Activated naive CD8-positive, alpha-beta T cell treated with anti-CD3 and anti-CD28 coated beads for 36 hours (primary cell): ENCODE measurements around the gene PMFBP1. TPM values are rescaled to one million over a fixed set of nuclear protein-coding genes. Genes with fewer than 3 reads are reported as not detected.
"Not testable (repeated sequence)": the region's sequence is repeated elsewhere in the genome, so short reads cannot be mapped to it uniquely, and the experiment has no call there.

ENCODE experiments used
- DNase-seq: peaks from one replicate; pipeline ENCODE4 v3.0.0; 2021
- H3K27ac Mint-ChIP-seq: one replicate; pipeline ENCODE4 v1.8.0; 2022; ENCODE audit warnings: mild to moderate bottlenecking, moderate library complexity, mixed read lengths
- H3K27me3 Mint-ChIP-seq: one replicate; pipeline ENCODE4 v1.8.0; 2022; ENCODE audit warnings: mild to moderate bottlenecking, mixed read lengths
- H3K36me3 Mint-ChIP-seq: one replicate; pipeline ENCODE4 v1.8.0; 2021; ENCODE audit warnings: mild to moderate bottlenecking, mixed read lengths
- H3K4me1 Mint-ChIP-seq: one replicate; pipeline ENCODE4 v1.8.0; 2021; ENCODE audit warnings: mixed read lengths
- H3K4me3 Mint-ChIP-seq: one replicate; pipeline ENCODE4 v1.8.0; 2022; ENCODE audit warnings: mild to moderate bottlenecking, moderate library complexity, mixed read lengths
- H3K9me3 Mint-ChIP-seq: one replicate; pipeline ENCODE4 v1.8.0; 2022; ENCODE audit warnings: mixed read lengths
- total RNA-seq, 2 experiments: library from RNA; stranded (reverse); gene quantifications; one replicate each; pipeline ENCODE4 v1.2.3, GENCODE V29; 2021

Gene PMFBP1
- total RNA-seq, 2 experiments from 2014 or later = 1.1 to 1.5 TPM

DNA sequence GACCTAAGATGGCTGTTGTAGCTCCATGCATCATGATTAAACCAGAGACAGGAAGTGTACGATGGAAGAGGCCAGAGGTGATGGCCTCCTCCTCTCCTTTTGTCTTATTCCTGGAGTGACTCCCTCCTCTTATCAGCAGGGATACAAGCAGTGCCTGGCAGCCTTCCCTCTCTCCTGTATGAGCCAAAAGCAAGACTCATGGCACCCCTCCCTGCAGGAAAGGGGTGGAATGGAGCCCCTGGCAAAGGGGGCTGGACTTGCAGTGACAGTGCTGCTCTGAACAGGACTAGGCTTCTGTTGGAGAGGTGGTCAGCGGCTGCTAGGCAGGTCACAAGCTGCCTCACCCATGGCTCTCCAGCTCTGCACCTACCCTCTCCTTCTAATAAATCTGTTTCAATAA is 87.0 kb downstream of the PMFBP1 start:
- Mint-ChIP-seq H3K9me3 (peaks cover 12% of the 10 kb centered on the region), H3K27me3 (no peaks in the 10 kb centered on the region), H3K4me3 (no peak overlapping the region), H3K4me1 (no peaks in the 10 kb centered on the region), H3K27ac (no peak overlapping the region), H3K36me3 (peaks cover 39% of the 10 kb centered on the region)
- DNase-seq = no peak

DNA sequence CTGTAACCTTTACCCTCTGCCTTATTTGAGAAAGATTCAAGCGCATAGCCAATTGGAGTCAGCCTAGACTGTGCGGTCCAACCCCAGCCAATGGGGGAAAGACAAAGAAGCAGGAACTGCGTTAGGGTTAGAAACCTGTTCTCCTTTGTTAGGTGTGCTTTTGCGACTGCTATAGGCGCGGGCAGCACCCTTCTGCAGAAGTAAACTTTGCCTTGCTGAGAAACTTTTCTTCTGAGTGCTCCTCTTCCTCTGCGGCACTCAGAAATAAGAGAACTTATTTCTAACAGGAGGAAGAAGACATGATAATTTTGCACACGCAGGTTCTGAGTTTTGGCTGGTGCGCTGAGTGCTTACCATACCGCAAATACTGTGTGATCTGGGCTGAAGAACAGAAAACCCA is 87.5 kb downstream of the PMFBP1 start:
- DNase-seq = no peak
- Mint-ChIP-seq H3K9me3 (peaks cover 12% of the 10 kb centered on the region), H3K36me3 (peaks cover 39% of the 10 kb centered on the region), H3K4me1 (no peaks in the 10 kb centered on the region), H3K27ac (no peak overlapping the region), H3K27me3 (no peaks in the 10 kb centered on the region), H3K4me3 (no peak overlapping the region)

DNA sequence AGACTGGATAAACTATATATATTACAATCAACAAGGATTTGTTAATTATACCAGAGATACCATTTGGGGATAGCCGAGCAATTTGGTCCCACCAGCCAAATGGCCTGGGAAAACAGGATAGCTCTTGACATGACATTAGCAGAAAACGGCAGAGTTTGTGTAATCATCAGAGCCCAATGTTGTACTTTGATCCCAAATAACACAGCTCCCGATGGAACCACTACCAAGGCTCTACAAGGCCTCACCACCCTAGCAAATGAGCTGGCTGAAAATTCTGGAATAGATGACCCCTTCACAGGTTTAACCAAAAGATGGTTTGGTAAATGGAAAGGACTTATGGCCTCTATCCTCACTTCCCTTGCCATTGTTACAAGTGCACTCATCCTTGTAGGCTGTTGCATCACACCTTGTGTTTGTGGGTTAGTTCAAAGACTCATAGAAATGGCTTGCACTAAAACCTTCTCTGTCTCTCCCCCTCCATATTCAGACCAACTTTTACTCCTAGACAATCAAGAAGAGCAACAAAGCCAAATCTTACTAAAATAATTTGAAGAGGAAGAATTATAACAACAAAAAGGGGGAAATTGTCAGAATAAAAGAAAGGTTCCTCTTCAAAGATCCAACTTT is 88.1 kb downstream of the PMFBP1 start:
- Mint-ChIP-seq H3K4me1 (no peaks in the 10 kb centered on the region), H3K27ac (no peak overlapping the region), H3K27me3 (no peaks in the 10 kb centered on the region), H3K36me3 (peaks cover 35% of the 10 kb centered on the region), H3K9me3 (peaks cover 12% of the 10 kb centered on the region), H3K4me3 (no peak overlapping the region)
- DNase-seq = no peak

DNA sequence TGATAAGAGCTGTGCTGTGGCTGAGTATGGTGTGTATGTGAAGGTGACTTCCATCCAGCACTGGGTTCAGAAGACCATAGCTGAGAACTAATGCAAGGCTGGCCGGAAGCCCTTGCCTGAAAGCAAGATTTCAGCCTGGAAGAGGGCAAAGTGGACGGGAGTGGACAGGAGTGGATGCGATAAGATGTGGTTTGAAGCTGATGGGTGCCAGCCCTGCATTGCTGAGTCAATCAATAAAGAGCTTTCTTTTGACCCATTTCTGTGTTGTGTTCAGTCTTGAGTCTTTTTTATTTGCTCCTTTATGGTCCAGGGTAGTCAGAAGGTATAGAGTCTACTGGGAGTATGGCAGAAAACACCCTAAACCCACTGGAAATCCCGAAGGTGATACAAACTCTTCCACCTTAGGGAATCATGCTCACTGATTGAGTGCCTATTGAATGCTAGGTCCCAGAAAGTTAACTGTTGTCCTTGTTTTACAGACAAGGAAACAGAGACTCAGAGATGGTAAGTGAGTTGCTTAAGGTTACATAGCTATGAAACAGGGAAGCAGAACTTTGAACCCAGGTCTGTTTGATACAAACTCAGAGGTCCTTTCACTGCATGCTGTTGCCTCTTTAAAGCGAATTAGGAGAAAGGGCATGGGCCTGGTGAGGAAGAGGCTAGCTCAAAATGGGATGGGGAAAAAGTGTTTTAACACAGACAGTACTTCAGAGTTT is 94.8 kb downstream of the PMFBP1 start:
- H3K4me3 Mint-ChIP-seq, H3K27ac Mint-ChIP-seq, DNase-seq, H3K4me1 Mint-ChIP-seq, H3K27me3 Mint-ChIP-seq, H3K36me3 Mint-ChIP-seq, H3K9me3 Mint-ChIP-seq: not testable (repeated sequence)

DNA sequence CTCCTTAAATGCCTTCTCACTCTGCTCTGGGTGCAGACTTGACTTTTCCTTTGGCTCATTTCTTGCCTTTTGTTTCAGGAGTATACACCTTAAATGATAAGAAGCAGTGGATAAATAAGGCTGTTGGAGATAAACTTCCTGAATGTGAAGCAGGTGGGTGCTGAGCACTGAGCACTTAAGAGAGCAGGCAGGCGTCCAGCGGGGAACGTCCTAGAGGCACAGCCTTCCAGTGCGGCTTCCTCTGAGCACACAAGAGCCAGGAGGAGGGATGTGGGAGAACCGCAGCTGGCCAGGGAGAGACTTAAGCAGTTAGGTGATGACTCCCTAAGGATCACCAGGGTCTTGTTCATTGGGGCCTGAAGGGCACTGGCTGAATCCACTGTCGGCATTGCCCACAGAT is 96.9 kb downstream of the PMFBP1 start:
- not testable (repeated sequence) for H3K9me3 Mint-ChIP-seq, H3K4me1 Mint-ChIP-seq, H3K27me3 Mint-ChIP-seq, H3K4me3 Mint-ChIP-seq, DNase-seq, H3K27ac Mint-ChIP-seq, H3K36me3 Mint-ChIP-seq

DNA sequence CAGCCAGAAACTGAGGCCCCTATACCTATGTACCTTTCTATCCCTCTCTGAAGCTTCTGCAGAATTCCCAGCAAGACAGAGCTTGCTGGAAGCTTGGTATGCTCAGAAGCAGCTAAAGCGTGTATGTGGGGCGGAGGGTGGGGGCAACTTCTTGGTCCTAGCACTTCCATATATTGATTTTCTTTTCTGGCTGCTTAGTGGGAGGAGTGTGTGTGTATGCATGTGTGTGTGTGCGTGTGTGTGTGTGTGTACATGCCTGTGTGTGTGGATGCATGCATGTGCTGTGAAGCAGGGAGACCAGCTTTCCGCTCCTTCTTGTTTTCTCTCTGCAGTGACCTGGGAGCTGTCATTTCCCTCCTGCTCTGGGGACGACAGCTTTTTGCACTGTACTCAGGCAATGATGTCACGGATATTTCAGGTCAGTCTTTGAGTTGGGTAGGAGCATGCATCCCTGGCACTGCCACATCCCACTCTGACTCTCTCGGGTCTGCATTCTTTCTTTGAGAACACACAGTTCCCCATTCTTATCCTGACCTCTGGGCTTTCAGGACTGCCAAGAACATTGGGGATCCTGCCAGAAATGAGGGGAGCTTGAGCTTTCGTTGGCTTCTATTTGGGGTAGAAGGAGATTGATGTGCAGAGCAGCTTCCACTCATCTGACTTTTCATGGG is 98.3 kb downstream of the PMFBP1 start:
- DNase-seq = no peak
- Mint-ChIP-seq H3K36me3 (no peaks in the 10 kb centered on the region), H3K27ac (no peak overlapping the region), H3K4me3 (no peak overlapping the region), H3K27me3 (no peaks in the 10 kb centered on the region), H3K4me1 (no peaks in the 10 kb centered on the region), H3K9me3 (no peaks in the 10 kb centered on the region)

DNA sequence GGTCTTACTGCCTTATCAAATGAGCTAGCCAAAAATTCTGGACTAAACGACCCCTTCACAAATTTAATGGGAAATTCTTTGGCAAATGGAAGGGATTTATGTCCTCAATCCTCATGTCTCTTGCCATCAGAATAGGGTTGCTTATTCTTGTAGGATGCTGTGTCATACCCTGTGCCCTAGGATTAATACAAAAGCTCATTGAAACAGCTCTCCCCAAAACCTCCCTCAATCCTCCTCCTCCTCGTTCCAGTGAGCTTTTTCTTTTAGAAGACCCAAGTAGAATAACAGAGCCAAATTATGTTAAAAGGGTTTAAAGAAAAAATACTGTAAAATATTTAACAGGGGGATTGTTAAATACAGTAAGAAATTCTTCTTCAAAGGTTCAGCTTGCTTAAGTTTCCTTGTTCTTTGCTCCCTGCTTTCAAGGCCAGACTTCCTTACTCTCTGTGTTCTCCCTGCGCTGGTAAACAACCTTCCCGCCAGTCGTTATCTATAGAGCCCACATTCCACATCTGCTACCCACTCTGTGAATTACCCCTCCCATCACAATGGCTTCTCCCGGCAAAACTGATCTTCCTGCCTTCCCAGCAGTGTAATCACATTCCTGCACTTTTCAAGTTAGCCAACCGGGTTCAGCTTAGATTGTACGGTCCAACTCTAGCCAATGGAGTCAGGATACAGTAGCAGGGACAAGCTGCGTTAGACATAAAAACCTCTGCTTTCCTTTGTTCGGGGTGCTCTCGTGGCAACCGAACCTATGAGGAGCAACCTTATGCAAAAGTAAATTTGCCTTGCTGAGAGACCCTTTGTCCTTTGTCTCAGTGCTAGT is 99.2 kb downstream of the PMFBP1 start:
- Mint-ChIP-seq H3K9me3 (no peaks in the 10 kb centered on the region), H3K36me3 (no peaks in the 10 kb centered on the region), H3K27me3 (no peaks in the 10 kb centered on the region), H3K4me1 (no peaks in the 10 kb centered on the region), H3K4me3 (no peak overlapping the region), H3K27ac (no peak overlapping the region)
- DNase-seq = no peak

Other genes with a start within 250 kb of the PMFBP1 start
- under 1 TPM; 0.12 to 0.19 TPM for gene PKD1L3, start 171.8 kb downstream of the PMFBP1 start, total RNA-seq
- 10 to 100 TPM; 25.4 to 25.8 TPM for gene DHODH, start 163.4 kb downstream of the PMFBP1 start, total RNA-seq
- gene HP, start 117.7 kb downstream of the PMFBP1 start, total RNA-seq = not detected
- not detected for gene HPR, start 108.9 kb downstream of the PMFBP1 start, total RNA-seq
- 10 to 100 TPM; 26.7 to 31.1 TPM for gene TXNL4B, start 78.5 kb downstream of the PMFBP1 start, total RNA-seq
- 10 to 100 TPM; 80.5 to 85.1 TPM for gene DHX38, start 78.3 kb downstream of the PMFBP1 start, total RNA-seq